ENCODE data around the gene NAV2.

NAV2 gene

GRCh38 chr11:19686234-19686633, 26.4 kb upstream of the NAV2 start:
- DNase-seq, result no peak

- DNase-seq, result no peak
Measured at GRCh38 chr11:19687392-19687791, 25.2 kb upstream of the NAV2 start.

DNA sequence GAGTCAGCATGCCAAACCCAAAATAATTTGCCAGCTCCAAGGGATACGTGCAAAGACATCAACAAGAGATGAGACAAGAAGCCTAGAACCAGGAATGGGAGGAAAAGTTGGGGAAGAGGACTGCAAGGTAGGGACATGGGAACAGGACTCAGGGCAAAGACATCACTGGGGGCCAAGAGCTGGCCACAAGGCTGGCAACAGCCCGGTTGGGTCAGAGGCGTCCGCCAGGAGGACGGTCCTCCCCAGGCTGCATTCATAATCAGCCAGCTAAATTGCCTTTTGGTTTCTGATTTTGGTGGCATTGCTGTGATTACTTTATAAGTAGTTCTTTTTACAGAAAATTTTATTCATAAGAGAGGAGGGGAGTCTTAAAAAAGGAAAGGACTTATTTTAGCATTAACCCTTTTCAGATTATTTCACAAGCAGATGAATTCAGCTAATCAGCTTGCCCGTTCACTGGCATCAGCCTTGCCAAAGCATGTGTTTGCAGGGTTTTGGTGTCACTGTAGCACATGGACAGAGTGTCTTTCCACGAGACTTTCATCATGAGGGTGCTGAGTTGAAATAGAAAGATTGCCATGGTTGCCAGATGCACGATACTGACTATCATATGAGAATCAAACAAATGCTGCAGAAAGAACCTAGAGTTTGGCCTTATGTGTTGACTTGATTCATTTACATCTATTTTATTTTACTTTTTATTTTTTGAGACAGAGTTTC, 23.2 kb upstream of the NAV2 start:
- DNase-seq, result no peak

- DNase-seq, result no peak
Measured at GRCh38 chr11:19690885-19691284, 21.8 kb upstream of the NAV2 start.

GRCh38 chr11:19691815-19692500, 20.7 kb upstream of the NAV2 start:
- no peak for DNase-seq

GRCh38 chr11:19693146-19693545, 19.5 kb upstream of the NAV2 start:
- no peak for DNase-seq

DNA sequence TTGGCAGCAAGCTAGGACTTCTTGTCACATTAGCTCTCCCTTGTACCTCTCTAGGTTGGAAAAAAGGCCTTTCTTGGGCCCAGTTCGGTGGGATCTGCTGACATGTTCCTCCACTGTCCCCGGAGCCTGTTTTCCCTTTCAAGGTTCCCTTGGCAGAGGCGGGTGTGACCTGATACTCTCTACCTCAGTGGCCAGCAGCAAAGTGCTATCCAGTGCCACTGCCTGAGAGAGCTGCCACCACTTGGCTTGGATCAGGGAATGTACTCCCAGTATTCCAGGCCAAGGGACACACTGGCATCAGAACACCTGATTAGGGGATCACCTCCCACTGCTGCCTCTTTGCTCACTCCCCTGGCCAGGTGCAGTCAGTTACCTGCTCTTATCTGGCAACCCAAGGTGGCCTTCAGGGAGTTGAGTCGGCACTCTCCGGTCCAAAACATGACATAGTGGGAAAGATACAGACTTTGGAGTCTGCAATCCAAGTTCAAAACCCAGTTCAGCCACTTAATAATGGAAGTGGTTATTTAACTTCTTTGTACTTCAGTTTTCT, 17.8 kb upstream of the NAV2 start:
- no peak for DNase-seq

GRCh38 chr11:19696073-19696472, 16.6 kb upstream of the NAV2 start:
- no peak for DNase-seq

DNA sequence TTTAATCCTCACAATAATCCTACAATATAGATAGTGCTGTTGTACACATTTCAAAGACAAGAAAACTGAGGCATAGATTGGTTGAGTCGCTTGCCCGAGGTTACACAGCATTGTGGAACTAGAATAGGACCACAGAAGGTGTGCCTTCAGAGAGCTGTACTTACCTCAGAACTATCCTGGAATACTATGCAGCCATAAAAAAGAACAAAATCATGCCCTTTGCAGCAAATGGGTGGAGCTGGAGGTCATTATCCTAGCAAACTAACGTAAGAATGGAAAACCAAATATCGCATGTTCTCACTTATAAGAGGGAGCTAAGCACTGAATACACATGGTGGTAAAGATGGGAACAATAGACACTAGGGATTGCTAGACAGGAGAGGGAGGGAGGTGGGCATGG, 15.7 kb upstream of the NAV2 start:
- no peak for DNase-seq

- DNase-seq, result no peak
Measured at GRCh38 chr11:19697721-19698121, 14.9 kb upstream of the NAV2 start.

DNA sequence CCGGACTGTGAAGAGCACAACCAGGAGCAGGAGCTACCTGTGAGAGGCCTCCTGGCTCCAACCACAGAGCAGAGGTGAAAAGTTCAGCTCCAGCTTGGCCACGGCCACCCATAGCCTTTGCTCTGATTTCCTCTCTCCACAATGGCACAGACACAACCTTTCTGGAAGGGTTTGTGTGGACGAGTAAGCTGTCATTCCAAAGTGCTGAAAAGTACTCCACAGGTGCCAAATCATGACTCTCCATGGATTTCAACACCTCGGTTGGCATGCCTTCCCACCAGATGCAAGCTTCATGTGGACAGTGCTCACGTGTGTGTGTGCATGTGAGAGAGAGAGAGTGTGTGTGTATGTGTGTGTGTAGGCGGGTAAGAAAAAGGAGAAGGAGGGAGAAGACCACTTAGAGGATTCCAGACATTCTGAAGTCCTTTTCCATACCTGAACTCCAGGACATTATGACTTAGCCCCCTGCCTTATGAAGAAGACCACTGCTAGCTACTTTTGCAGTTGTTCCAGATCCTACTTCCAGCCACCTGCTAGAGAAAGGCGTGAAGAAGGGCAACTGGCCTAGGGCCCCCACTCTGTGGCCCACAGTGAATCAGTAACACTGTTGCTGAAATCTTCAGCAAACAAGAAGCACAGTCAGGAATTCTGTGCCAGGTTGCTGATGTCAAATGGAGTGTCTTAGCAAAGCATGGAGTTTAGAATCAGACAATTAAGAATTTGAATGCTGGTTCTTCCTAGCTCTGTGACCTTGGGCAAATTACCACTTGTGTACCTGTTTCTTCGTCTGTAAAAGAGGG, 13.9 kb upstream of the NAV2 start:
- no peak for DNase-seq

DNA sequence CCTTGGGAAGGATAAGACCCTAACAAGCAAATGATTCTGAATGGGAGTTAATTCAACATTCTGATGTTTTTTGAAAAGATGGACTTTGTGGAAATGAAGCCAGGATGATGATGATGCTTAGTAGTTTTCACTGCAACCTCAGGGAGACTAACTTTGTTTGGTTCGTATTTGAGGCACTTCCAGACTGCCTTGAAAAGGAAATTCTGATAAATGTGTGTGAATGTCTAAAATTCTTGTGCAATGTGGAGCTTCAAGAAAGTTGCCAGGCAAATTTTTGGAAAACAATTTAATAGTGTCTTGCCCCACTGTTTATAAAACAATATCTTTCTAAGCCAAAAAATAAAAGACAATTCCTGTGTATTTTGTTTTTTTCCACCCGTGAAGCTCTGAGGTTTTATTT, 11.2 kb upstream of the NAV2 start:
- DNase-seq, result no peak

DNA sequence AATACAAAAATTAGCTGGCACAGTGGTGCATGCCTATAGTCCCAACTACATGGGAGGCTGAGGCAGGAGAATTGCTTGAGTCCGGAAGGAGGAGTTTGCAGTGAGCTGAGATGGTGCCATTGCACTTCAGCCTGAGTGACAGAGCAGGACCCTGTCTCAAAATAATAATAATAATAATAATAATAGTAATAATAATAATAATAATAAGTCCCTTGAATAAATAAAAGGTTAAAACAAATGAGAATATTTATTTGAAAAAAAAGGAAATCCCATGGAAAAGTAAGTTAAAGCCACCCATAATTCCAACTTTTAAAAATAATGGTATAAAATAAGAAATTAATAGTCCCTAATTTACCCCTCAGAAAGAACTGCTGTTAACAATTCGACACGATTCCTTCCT, 10.0 kb upstream of the NAV2 start:
- no peak for DNase-seq

- DNase-seq, result no peak
Measured at GRCh38 chr11:19703211-19703610, 9.4 kb upstream of the NAV2 start.

GRCh38 chr11:19704213-19704612, 8.4 kb upstream of the NAV2 start:
- DNase-seq, result no peak

DNA sequence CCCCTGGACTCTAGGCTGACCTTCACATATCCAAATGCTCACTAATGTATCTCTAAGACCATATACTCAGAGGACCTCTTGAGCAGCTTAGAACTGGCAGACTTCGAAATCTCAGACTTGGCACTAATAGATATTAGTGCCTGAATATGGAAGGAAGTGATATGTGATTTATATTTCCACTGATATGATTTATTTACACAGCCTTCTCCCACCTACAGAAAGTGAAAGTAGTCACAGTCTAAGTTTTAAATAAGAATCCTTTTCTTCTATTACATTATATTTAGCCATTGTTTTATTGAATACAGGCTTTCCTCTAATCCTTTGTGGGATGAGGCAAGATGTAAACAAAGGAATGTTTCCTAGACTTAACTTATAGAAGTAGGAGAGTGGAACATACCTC, 6.7 kb upstream of the NAV2 start:
- no peak for DNase-seq

- DNase-seq, result peak; percentile 34 to 52
Measured at GRCh38 chr11:19711911-19712280, 741 bp upstream of the NAV2 start.

DNA sequence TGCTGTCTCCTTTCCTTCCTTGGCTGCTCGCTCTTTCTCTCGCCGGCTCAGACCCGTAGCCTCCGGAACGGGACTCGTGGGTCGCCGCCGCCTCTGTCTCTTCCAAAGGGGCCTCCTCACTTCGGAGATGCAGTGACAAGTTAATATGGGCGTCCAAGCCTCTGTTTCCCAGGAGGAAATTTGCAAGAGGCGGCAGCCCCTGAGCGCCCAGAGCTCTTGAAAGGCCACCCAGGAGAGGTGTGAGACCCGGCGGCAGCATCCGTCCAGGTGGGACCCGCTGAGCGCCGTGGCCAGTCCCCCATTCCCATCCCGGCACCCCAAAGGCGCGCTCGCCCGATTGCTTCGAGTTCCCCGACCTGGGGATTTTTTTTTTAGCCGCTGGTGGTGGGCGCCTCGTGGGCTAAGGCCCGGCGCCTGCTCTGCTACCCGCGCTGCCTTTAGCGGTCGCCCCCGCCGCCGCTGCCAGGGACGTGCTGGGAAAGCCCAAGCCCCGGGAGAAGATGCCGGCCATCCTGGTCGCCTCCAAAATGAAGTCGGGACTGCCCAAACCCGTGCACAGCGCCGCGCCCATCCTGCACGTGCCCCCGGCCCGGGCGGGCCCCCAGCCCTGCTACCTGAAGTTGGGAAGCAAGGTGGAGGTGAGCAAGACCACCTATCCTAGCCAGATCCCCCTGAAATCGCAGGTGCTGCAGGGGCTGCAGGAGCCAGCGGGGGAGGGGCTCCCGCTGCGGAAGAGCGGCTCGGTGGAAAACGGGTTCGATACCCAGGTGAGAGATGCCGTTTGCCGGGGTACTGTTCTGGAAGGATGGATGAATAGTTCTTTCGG, 772 bp downstream of the NAV2 start:
- DNase-seq, result peak; percentile 20 to 31

GRCh38 chr11:19714022-19714386, 1.4 kb downstream of the NAV2 start:
- DNase-seq, result peak in 1 of 2 experiments; percentile 8

DNA sequence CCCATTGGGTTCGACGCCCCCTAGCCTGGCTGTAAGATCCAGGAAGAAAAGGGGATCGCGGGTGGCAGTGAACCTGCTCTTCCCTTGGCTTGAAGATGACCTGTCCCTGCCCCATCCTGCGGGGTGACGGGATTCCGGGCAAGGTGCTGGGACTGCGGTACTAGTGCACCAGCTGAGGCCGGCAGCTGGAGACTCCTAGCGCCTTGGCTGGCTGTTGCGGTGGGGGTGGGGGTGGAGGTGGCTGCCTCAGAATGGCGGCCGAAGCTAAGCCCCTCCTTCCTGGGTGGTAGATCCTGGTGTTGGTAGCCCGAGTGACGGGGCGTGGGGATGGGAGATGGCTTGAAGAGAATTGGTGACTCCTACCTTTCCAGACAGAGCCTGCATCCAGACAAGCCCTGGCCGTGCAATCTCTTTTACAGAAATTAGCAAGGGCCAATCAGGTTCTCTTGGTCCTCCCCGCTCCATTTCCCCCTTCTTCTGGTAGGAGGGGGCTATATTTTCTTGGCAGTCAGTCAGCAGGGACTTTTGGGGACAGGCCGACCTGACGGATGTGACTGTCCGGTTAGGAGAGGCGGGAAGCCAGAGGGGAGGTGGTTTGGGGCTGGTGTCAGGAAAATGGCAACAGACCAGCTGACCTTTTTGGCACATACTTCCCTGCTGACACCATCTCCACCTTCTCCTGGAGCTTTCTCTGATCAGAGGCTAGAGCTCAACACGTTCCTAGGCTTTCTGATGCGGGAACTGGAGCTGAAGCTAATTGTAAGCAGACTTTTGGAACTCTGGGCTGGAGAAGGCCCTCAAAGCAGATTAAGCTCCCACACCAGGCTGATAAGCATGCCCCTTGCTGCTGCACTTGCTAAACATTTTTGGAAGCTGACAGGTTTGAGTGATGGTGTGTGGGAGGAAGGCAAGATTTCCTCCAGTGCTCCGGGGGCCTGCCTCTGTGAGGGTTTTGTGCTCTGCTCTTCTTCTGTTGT, 2.0 kb downstream of the NAV2 start:
- peak in 1 of 2 experiments; percentile 3 for DNase-seq

DNA sequence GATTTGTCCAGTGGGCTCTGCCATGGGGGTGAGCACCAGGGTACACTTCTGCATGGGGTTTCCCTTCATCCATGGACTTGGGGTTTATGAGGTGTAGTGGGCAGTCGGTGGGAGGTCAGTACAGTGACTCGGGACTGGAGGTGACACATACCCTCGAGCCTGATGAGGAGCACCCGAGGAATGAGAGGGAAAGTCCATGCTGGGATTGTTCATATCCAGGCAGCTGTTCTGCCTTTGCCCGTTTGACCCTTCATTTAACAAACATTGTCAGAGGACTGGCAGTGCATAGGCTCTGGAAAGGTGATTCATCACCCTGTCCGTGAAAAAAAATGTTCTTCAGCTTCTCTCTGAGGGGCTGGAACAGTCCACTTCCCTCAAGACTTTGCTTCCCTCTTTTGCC, 2.7 kb downstream of the NAV2 start:
- no peak for DNase-seq

DNA sequence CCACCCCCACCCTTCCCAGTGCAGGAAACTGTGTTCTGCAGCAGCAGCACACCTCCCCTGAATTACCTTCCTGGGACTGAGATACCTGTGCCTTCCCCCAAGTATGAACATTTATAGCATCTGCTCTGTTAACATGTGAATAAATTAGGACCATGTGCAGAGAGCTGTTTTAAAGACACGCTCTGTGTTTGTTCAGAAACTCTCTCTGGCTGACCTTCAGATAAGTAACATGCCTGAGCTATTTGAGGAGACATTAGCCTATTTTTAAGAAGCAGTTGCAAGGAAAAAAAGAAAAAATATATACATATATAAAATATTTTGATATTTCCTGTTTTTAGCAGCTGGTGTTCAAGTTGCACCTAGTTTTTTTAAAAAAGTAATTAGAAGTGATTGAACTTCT, 5.4 kb downstream of the NAV2 start:
- no peak for DNase-seq
